LNCAP (cell line): Measurements from ENCODE around the gene SBF2.

Experiments used
- CTCF ChIP-seq: fragments of 450-650 bp; IDR thresholded peaks from 2 replicates; pipeline ENCODE4 v1.5.1; 2017; ENCODE audit warnings: mild to moderate bottlenecking

SBF2 gene

GRCh38 chr11:10050561-10050960 is 243.5 kb downstream of the SBF2 start:
- TF ChIP-seq CTCF, result no peak

GRCh38 chr11:10049756-10050155 is 244.3 kb downstream of the SBF2 start:
- no peak for TF ChIP-seq CTCF

- TF ChIP-seq CTCF, result no peak
These were observed 245.7 kb downstream of the SBF2 start for GRCh38 chr11:10048350-10048749.

GRCh38 chr11:10044618-10045017 is 249.4 kb downstream of the SBF2 start:
- TF ChIP-seq CTCF, result no peak

GRCh38 chr11:10042699-10043098 is 251.3 kb downstream of the SBF2 start:
- TF ChIP-seq CTCF, result no peak

- no peak for TF ChIP-seq CTCF
These were observed 252.1 kb downstream of the SBF2 start for GRCh38 chr11:10041748-10042446.

- no peak for TF ChIP-seq CTCF
These were observed 252.7 kb downstream of the SBF2 start for GRCh38 chr11:10041332-10041731.
